Nephron progenitor cell (in vitro differentiated cells): ENCODE data around the gene LRP1B.

Source experiments
- DNase-seq: peaks from one replicate; pipeline ENCODE4 v3.0.0; 2021
- H3K27ac Mint-ChIP-seq: 2 replicates; pipeline ENCODE4 v1.8.0; 2021; ENCODE audit warnings: mild to moderate bottlenecking, moderate library complexity, mixed read lengths
- H3K27me3 Mint-ChIP-seq: 2 replicates; pipeline ENCODE4 v1.8.0; 2021; ENCODE audit warnings: mild to moderate bottlenecking, low read depth, mixed read lengths; ENCODE audit not compliant: poor library complexity
- H3K36me3 Mint-ChIP-seq: 2 replicates; pipeline ENCODE4 v1.8.0; 2021; ENCODE audit warnings: low read depth, mixed read lengths
- H3K4me1 Mint-ChIP-seq: 2 replicates; pipeline ENCODE4 v1.8.0; 2021; ENCODE audit warnings: mixed read lengths
- H3K4me3 Mint-ChIP-seq: 2 replicates; pipeline ENCODE4 v1.8.0; 2021; ENCODE audit warnings: mild to moderate bottlenecking, moderate library complexity, mixed read lengths
- H3K9me3 Mint-ChIP-seq: 2 replicates; pipeline ENCODE4 v1.8.0; 2021; ENCODE audit warnings: mild to moderate bottlenecking, moderate library complexity, mixed read lengths
- TF ChIP-seq, protein P1 (sequence below): fragments of 200-600 bp; sonication (generic); IDR thresholded peaks from 2 replicates; pipeline ENCODE4 v1.5.0; 2021; ENCODE audit warnings: antibody characterized with exemption

Gene LRP1B

DNA sequence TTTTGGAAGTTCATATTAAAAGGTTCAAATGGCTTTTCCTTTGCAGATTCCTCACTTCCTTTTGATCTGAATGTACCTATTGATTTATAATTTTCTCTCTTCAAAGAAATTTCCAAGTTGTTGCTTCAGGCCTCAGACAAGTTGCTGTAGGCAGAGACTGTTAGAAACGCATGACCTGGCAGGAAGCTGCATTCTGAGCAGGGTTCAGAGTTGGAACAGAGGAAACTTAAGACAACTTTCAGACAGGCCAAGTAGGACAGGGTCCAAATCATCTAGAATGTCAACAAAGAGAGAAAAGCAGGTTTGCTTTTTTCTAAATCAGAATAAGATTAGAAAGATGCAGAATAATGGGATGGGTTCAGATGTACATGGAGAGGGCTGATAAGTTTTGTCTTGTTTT lies 416.3 kb downstream of the LRP1B start:
- no peaks in the 10 kb centered on the region for H3K27me3 Mint-ChIP-seq
- H3K27ac Mint-ChIP-seq, result peak overlapping the region; percentile 86
- TF ChIP-seq, protein P1, sequence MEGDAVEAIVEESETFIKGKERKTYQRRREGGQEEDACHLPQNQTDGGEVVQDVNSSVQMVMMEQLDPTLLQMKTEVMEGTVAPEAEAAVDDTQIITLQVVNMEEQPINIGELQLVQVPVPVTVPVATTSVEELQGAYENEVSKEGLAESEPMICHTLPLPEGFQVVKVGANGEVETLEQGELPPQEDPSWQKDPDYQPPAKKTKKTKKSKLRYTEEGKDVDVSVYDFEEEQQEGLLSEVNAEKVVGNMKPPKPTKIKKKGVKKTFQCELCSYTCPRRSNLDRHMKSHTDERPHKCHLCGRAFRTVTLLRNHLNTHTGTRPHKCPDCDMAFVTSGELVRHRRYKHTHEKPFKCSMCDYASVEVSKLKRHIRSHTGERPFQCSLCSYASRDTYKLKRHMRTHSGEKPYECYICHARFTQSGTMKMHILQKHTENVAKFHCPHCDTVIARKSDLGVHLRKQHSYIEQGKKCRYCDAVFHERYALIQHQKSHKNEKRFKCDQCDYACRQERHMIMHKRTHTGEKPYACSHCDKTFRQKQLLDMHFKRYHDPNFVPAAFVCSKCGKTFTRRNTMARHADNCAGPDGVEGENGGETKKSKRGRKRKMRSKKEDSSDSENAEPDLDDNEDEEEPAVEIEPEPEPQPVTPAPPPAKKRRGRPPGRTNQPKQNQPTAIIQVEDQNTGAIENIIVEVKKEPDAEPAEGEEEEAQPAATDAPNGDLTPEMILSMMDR, result no peak
- H3K9me3 Mint-ChIP-seq, result no peaks in the 10 kb centered on the region
- peaks cover 9% of the 10 kb centered on the region for H3K4me1 Mint-ChIP-seq
- DNase-seq, result peak; percentile 16
- H3K4me3 Mint-ChIP-seq, result no peak overlapping the region
- H3K36me3 Mint-ChIP-seq, result no peaks in the 10 kb centered on the region

DNA sequence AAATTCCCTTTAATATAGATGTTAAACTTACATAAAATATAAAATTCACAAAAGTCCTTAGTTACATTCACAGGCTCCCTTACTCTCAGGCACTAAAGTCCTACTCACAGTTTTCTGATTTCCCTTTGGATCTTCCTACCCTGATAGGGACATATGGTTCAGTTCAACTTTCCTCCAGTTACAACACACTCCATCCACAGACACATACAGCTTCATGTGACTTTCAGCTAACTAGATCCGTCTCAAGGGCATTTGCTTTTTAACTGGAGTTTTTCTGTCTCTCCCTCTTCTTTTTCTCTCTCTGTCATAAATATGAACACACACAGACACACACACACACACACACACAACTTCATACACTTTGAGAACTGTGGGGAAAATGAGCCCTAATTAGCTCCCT lies 419.2 kb downstream of the LRP1B start:
- no peak for DNase-seq
- Mint-ChIP-seq H3K4me3 (no peak overlapping the region), H3K27me3 (no peaks in the 10 kb centered on the region), H3K4me1 (peaks cover 9% of the 10 kb centered on the region), H3K9me3 (no peaks in the 10 kb centered on the region), H3K36me3 (no peaks in the 10 kb centered on the region), H3K27ac (no peak overlapping the region)
- TF ChIP-seq, protein P1, result no peak

DNA sequence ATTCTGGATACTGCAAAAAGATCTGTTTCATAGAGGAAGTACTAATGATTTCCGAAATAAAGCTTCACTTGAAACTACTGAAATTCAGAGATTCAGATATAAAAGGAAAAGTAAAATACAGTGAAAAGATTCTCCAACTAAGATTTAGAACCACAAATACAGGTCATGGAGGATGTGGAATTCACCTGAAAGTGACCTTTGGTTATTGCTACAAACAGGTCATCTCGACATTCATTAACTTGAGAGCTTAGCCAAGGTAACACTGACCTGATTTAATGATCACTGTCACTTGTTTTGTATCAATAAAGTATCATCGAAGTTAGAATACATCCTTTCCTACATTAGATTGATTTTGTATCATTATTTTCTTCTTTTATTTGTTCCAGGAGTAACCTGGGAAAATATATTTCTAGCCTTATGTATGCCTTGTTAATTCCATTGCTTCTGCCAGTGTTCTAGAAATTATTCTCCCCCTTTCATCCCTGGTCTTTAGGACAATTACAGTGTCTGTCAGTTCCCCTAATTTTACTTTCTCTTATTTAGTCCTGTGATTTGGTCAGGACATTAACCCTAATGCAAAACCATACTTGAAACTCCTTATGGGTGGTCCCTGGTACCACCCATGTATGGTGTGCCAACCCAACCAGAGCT lies 420.1 kb downstream of the LRP1B start:
- Mint-ChIP-seq H3K4me1 (peaks cover 11% of the 10 kb centered on the region), H3K4me3 (no peak overlapping the region), H3K27me3 (no peaks in the 10 kb centered on the region), H3K27ac (no peak overlapping the region), H3K36me3 (no peaks in the 10 kb centered on the region), H3K9me3 (no peaks in the 10 kb centered on the region)
- TF ChIP-seq, protein P1, result no peak
- DNase-seq, result no peak

DNA sequence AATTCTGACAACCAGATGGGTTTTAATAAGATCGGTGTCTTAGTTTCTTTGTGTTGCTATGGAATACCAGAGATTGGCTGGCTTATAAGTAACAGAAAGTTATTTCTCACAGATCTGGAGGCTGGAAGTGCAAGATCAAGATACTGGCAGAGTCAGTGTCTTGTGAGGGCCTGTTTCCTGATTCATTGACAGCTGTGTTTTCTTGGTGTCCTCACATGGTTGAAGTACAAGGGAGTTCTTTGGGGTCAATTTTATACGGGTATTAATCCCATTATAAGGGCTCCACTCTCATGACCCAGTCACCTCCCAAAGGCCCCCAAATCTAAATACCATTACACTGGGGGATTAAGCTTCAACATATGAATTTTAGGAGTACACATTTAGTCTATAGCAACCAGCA lies 421.1 kb downstream of the LRP1B start:
- no peak for DNase-seq
- H3K36me3 Mint-ChIP-seq, result no peaks in the 10 kb centered on the region
- TF ChIP-seq, protein P1, result no peak
- no peaks in the 10 kb centered on the region for H3K9me3 Mint-ChIP-seq
- no peaks in the 10 kb centered on the region for H3K27me3 Mint-ChIP-seq
- peaks cover 10% of the 10 kb centered on the region for H3K4me1 Mint-ChIP-seq
- no peak overlapping the region for H3K27ac Mint-ChIP-seq
- H3K4me3 Mint-ChIP-seq, result no peak overlapping the region

DNA sequence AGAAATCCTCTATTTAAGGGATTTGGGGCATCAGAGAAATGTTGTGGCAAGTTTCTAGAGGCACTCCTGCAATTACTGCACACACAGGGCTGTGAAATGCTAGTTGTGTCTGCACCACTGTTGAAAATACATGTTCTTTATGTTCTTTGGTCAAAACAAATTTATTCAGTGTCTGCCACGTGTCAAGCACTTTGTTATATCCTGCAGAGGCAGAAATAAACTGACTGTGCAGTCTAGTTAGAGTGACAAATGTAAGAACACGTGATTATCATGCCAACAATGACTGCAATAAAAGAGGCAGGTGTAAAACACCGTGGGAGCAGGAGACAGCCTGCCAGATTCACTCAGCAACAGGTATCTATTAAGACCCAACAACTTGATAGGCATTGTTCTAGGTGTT lies 423.3 kb downstream of the LRP1B start:
- Mint-ChIP-seq H3K4me1 (peaks cover 5% of the 10 kb centered on the region), H3K27ac (no peak overlapping the region)
- TF ChIP-seq, protein P1, result no peak

DNA sequence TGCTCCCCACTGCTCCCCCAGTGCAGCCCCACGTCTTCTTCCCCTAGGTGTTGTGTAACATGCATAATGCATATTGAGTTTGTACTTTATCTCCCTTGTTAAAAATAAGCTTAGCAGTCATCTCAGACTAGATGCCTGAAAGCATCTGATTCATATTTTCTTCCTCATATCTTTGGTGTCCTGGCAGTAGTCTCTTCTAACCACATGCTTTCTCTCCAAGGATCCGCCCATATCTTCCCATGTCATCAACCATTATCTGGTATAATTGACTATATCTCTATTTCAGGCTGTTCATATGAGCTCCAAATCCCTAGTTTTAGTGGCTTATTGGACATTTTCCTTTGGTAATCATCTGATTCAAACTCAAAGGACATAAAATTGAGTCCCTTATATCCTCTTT lies 426.3 kb downstream of the LRP1B start:
- no peak for DNase-seq
- no peaks in the 10 kb centered on the region for H3K27me3 Mint-ChIP-seq
- H3K4me1 Mint-ChIP-seq, result peaks cover 5% of the 10 kb centered on the region
- no peak overlapping the region for H3K4me3 Mint-ChIP-seq
- H3K9me3 Mint-ChIP-seq, result no peaks in the 10 kb centered on the region
- H3K27ac Mint-ChIP-seq, result no peak overlapping the region
- H3K36me3 Mint-ChIP-seq, result no peaks in the 10 kb centered on the region
- TF ChIP-seq, protein P1, result no peak

More for the DNA sequence above, 423.3 kb downstream of the LRP1B start:
- Mint-ChIP-seq H3K4me3 (no peak overlapping the region), H3K36me3 (no peaks in the 10 kb centered on the region), H3K27me3 (no peaks in the 10 kb centered on the region), H3K9me3 (no peaks in the 10 kb centered on the region)
- no peak for DNase-seq
